ENCODE data around the gene UCHL1.

The UCHL1 gene

GRCh38 chr4:41256740-41257256 is at the start of gene UCHL1:
TSS of gene UCHL1 (plus strand) at chr4:41256928. CDS start at chr4:41256977, 49 bp downstream.
- DNase-seq (ENCODE audit: low read depth in 2 of 2), result no peak

DNA sequence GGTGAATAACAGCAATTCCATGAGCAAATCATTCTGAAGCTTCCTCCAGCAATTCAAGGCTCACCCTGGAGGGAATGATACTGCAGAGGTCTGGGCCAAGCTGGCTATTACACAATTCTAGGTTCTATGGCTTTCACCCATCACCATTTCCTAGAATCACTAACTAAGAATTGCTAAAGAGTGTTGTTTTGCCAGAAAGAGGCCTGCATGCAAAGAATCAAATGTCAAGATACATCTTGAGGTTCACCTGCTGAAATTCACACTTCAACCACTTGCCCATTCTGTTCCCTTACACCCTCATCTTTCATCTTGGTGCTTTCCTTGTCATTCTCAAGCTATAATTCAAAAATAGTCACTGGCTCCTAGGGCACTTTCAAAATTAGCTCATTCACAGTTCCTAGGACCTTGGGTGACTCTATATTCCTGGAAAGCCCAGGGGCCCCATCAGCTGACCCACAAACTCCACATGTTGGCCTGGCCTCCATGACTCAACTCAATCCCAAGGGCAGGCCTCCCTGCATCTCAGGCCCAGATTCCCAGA is 49.4 kb upstream of the UCHL1 start:
- DNase-seq (ENCODE audit: low read depth in 2 of 2), result no peak

DNA sequence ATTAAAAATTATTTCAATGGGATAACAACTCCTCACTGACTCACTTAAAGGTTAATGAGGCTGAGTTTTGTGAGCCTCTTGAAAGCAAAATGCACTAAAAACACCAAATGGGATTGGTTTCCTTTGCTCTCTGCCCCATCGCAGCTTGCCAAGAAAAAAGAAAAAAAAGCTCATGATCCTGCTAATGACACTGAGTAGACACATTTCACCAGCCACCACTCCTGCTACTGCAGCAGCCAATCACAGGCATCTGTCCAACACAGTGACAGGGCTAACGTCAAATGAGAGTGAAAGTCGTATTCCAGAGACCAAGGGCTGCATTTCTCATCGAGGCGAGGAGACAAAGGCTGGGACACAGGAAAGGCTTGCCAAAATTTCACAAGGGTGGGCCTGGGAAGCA is 47.5 kb upstream of the UCHL1 start:
- no peak for DNase-seq (ENCODE audit: low read depth in 2 of 2)

DNA sequence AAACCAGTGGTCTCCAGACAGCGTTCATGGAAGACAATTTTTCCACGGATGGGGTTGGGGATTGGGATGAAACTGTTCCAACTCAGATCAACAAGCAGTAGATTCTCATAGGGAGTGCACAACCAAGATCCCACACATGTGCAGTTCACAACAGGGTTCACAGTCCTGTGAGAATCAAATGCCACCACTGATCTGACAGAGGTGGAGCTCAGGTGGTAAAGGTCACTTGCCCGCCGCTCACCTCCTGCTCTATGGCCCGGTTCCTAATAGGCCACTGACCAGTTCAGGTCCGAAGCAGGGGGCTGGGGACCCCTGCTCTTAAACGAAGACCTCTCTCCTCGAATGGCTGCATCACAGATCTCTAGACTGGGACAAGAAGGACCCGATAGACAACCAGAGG is 46.8 kb upstream of the UCHL1 start:
- DNase-seq (ENCODE audit: low read depth in 2 of 2), result no peak

- no peak for DNase-seq (ENCODE audit: low read depth in 2 of 2)
Measured at GRCh38 chr4:41211951-41212615, 44.6 kb upstream of the UCHL1 start.

DNA sequence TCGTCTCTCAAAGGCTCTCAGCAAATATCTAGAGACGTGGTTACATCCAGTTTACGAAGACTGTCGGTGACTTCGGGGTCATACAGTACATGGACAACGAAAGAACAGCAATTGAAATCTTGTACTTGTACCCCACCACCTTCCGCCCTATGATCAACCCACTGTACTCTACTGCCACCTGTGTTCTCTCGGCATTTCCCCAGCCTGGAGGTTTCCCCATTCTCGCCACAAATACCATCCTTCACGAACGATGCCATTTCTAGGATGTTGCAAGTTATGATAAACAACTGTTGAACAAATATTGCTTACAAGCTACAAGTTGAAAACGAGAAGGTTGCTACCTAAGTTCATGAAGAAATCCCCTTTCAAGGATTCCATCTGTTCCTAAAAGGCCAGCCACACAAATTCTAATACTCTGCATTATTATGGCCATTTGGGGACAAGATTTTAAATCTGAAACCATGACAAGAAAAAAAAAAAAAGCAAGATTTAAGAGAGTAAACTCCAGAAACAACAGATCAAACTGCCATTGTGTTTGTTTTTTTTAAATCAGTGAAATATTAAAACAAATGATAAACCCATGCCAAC is 44.0 kb upstream of the UCHL1 start:
- no peak for DNase-seq (ENCODE audit: low read depth in 2 of 2)

DNA sequence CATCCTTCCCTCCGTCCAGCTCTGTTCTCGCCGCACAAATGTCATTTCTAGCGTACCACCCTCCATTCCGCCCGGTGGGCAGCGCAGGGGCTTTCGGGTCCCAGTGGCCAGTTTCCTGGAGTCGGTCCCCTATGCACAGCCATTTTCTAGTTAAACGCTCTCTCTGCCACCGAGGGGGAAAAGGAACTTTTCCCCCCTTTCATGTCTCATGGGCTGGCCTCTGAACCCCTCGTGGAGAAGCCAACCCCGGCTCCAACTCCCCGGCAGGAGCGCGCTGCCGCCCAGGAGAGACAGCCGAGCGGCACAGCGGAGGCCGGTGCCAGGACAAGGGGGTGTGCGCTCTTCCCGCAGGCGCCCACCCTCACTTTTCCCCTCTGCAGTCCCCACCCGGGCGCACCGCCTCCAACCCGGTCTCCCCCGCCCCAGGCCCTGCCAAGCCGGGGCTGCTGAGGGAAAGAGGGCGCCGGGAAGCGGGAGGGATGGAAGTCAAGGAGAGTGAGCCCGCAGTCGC is 43.0 kb upstream of the UCHL1 start:
- no peak for DNase-seq (ENCODE audit: low read depth in 2 of 2)

- DNase-seq (ENCODE audit: low read depth in 2 of 2), result no peak
Measured at GRCh38 chr4:41214136-41214824, 42.4 kb upstream of the UCHL1 start, which contains the start of gene APBB2. TSS of gene APBB2 (minus strand) at chr4:41214542. CDS start at chr4:41033254, 181,288 bp downstream.

- DNase-seq (ENCODE audit: low read depth in 2 of 2), result no peak
Measured at GRCh38 chr4:41214825-41215146, 41.9 kb upstream of the UCHL1 start.

DNA sequence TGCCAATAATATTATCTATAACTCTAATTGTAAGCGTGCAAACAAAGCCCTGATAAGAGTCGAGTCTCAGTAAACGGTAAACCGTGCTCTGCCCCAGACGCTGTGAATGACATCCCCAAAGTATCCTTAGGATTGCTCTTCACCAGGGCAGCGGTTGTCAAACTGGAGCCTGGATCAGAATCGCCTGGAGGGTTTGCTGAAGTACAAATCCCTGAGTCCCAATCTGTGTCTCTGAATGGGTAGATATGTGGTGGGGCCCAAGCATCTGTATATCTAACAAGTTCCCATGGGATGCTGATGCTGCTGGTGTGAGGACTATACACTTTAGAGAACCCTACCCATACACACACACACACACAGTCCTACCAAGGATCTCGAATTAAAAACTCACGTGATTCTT is 41.6 kb upstream of the UCHL1 start:
- DNase-seq (ENCODE audit: low read depth in 2 of 2), result no peak

DNA sequence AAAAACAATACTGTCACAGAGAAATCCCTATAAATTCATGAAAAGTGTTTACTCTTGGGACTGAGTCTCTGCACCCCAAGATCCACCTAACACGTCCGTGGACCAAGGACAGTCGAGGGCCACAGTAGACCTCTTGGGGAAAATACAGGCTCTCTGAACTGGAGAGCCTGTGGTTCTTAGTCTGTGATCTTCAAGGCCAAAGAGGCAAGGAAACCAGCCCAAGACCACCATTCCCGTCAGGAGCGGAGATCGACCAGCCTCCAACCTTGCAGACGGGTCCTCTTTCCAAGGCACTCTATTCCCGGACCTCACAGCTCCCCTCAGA is 40.8 kb upstream of the UCHL1 start:
- DNase-seq (ENCODE audit: low read depth in 2 of 2), result no peak

GRCh38 chr4:41216294-41217019 is 40.3 kb upstream of the UCHL1 start:
- no peak for DNase-seq (ENCODE audit: low read depth in 2 of 2)

GRCh38 chr4:41217020-41217333 is 39.8 kb upstream of the UCHL1 start:
- no peak for DNase-seq (ENCODE audit: low read depth in 2 of 2)

DNA sequence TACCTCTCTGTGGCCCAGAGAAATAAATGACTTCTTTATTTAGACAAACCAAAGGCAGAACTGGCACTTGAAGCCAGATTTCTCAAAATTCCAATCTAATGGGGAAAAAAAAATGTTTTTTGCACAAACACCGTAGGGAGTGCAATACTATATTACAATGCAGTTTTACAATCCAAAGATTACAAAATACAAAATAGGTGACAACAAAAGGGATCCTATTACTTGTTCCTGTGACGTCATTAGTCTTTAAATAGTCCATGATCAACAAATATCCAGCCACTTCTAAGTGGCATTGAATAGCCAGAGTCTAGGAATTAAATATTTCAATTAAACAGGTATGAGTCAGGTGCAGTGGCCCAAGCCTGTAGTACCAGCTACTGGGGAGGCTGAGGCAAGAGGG is 39.4 kb upstream of the UCHL1 start:
- DNase-seq (ENCODE audit: low read depth in 2 of 2), result no peak

DNA sequence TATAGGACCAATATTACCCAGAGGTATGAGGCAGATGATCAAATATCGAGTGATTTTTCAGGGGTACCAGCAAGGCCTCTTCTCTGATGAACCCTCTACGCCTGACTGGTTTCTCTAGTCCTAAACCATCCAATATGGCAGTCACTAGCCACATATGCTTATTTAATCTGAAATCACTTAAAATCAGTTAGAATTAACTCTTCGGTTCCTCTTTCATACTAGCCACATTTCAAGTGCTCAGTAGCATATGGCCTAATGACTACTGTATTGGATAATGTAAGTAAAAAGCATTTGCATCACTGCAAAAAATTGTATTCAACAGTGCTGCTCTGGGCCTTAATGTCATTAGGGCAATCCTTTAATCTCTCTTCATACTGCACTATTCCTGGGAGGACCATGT is 38.0 kb upstream of the UCHL1 start:
- no peak for DNase-seq (ENCODE audit: low read depth in 2 of 2)

GRCh38 chr4:41219421-41219950 is 37.2 kb upstream of the UCHL1 start:
- DNase-seq (ENCODE audit: low read depth in 2 of 2), result no peak

DNA sequence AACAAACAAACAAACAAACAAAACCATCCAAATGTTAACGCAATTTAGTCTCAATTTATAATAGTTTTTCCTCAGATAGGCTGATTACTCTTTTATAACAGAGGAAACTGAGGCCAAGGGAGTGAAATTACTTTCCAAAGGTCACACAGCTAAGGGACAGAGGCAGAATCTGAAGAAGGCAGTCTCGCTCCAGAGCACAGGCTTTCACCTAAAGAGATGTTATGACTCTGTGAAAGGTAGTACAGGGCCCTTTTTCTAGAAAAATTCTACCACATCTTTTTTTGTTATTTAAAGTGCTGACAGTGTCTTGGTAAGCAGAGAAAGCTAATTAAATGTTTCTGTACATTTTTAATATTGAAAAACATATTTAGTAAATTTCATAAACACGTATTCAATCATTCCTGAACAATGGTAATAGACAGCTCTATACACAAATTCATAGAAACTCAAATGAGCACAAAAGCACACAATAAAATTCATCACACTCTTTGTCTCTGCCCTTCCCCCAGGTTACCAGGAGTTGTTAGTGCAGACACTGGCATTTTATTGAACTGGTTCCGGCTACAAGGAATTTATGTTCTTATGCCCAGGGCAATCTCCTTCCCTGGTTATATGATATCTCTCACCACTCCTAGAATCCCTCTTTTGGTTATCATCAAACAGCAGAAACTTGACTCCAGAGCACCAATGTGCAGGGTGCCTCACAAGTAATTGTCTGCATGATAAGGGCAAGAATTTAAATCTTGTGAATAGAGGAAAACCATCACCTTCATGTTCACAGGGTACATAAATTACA is 34.7 kb upstream of the UCHL1 start:
- DNase-seq (ENCODE audit: low read depth in 2 of 2), result no peak

GRCh38 chr4:41227902-41228301 is 28.8 kb upstream of the UCHL1 start:
- no peak for DNase-seq (ENCODE audit: low read depth in 2 of 2)

DNA sequence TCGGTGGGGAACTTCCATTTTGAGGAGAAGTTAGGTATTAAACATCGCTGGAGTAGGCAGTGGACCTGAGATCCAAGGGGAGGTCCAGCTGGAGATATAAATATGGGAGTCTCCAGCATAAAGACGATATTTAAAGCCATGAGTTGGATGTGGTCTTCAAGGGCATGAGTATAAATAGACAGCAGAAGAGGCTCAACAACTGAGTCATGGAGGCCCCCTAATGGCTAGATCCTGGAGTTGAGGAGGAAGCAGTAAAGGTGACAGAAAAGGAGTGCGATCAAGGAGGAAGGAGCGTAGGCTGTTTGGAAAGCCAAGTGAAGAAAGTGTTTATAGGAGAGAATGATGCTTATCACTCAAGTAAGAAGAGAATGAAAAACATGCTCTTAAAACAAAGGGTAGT is 24.3 kb upstream of the UCHL1 start:
- no peak for DNase-seq (ENCODE audit: low read depth in 2 of 2)

GRCh38 chr4:41232856-41233255 is 23.9 kb upstream of the UCHL1 start:
- DNase-seq (ENCODE audit: low read depth in 2 of 2), result no peak

DNA sequence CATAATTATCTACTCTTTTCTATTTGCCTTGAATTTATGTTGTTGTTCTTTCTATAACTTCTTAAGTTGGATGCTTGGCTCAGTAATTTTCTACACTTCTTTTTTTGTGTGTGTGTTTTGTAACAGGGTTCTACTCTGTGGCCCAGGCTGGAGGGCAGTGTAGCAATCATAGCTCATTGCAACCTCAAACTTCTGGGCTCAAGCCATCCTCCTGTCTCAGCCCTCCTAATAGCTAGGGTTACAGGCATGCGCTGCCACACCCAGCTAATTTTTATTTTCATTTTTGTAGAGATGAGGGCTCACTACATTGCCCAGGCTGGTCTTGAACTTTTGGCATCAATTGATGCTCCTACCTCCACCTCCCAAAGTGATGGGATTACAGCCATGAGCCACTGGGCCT is 20.7 kb upstream of the UCHL1 start:
- DNase-seq (ENCODE audit: low read depth in 2 of 2), result no peak
